A549 (cell line): ENCODE data around the gene PADI6. TPM values are rescaled to one million over a fixed set of nuclear protein-coding genes. Genes with fewer than 3 reads are reported as not detected.

Experiments
- ATAC-seq, 2 experiments: fragments of 200-7000 bp in 1 of 2; fragments of >200 bp in 1 of 2; cut with Nextera tagmentation in 1 of 2; cut with Tn5 transposase in 1 of 2; 3 replicates each; pipeline versions ENCODE4 v1.8.0 to v1.9.1; 2018 to 2020; ENCODE audit warnings: mild to moderate bottlenecking in 1 of 2, moderate library complexity in 1 of 2
- CTCF ChIA-PET: fragments of 300-600 bp; sonication (Branson Sonifier 250); formaldehyde crosslinking; extraction: SDS; loops from one replicate; lab custom pipeline; 2021; ENCODE audit warnings: antibody characterized with exemption, inconsistent platforms; lab: Yijun Ruan, JAX
- POLR2A ChIA-PET: fragments of 350-600 bp; formaldehyde crosslinking; extraction: SDS; loops from one replicate; lab custom pipeline; 2021; ENCODE audit warnings: antibody characterized with exemption, inconsistent platforms; lab: Yijun Ruan, JAX
- DNase-seq, 2 experiments: peaks; one replicate each; pipeline versions ENCODE4 v3.0.0 to v3.0.0-alpha.2; 2011 to 2016; ENCODE audit warnings: low read depth in 1 of 2, low spot score in 1 of 2
- FAIRE-seq: peaks from 2 replicates; lab custom pipeline; 2011; peaks lifted over from hg19 to GRCh38; lab: Jason Lieb, UNC
- H3K27ac ChIP-seq, 2 experiments: fragments of >200 bp; sonication (Bioruptor Twin); formaldehyde crosslinking; 3 replicates each; pipeline ENCODE4 v1.5.1; 2016 to 2017
- H3K4me1 ChIP-seq: fragments of >200 bp; sonication (Bioruptor Twin); formaldehyde crosslinking; 3 replicates; pipeline ENCODE4 v1.6.1; 2016
- H3K4me2 ChIP-seq: fragments of >200 bp; sonication (Bioruptor Twin); formaldehyde crosslinking; 3 replicates; pipeline ENCODE4 v1.6.1; 2016
- H3K4me3 ChIP-seq: fragments of >200 bp; sonication (Bioruptor Twin); formaldehyde crosslinking; 3 replicates; pipeline ENCODE4 v1.5.1; 2016
- H3K9me3 ChIP-seq: fragments of >200 bp; sonication (Bioruptor Twin); formaldehyde crosslinking; 3 replicates; pipeline ENCODE4 v1.6.1; 2016
- BHLHE40 ChIP-seq: IDR thresholded peaks from 2 replicates; pipeline ENCODE4 v1.6.1; 2012; ENCODE audit warnings: low read depth, low read length, inconsistent platforms
- CBX2 ChIP-seq: fragments of 200-600 bp; sonication (generic); IDR thresholded peaks from 2 replicates; pipeline ENCODE4 v1.6.1; 2016; ENCODE audit warnings: low read depth, mild to moderate bottlenecking, borderline replicate concordance
- CBX8 ChIP-seq: fragments of 200-600 bp; sonication (generic); IDR thresholded peaks from 2 replicates; pipeline ENCODE4 v1.6.1; 2016
- CHD2 ChIP-seq: fragments of 150-350 bp; IDR thresholded peaks from 2 replicates; pipeline ENCODE4 v1.6.1; 2014; ENCODE audit warnings: low read length; ENCODE audit not compliant: partially characterized antibody
- CHD4 ChIP-seq: fragments of 200-600 bp; sonication (generic); IDR thresholded peaks from 2 replicates; pipeline ENCODE4 v1.6.1; 2016; ENCODE audit warnings: antibody characterized with exemption, mild to moderate bottlenecking, borderline replicate concordance
- E2F6 ChIP-seq: IDR thresholded peaks from 2 replicates; pipeline ENCODE4 v1.6.1; 2012; ENCODE audit warnings: low read depth, borderline replicate concordance
- EHF ChIP-seq: fragments of 250-450 bp; sonication (Bioruptor Pico); IDR thresholded peaks from 2 replicates; pipeline ENCODE4 v1.5.0; 2020; ENCODE audit warnings: mild to moderate bottlenecking
- EHMT2 ChIP-seq: fragments of 200-600 bp; sonication (generic); IDR thresholded peaks from 2 replicates; pipeline ENCODE4 v1.6.1; 2016; ENCODE audit warnings: antibody characterized with exemption, low read depth, mild to moderate bottlenecking, moderate library complexity
- FOSB ChIP-seq: fragments of 250-450 bp; sonication (Bioruptor Pico); IDR thresholded peaks from 2 replicates; pipeline ENCODE4 v1.5.0; 2020; ENCODE audit warnings: mild to moderate bottlenecking, moderate library complexity
- FOXS1 ChIP-seq: fragments of 250-450 bp; sonication (Bioruptor Pico); IDR thresholded peaks from 2 replicates; pipeline ENCODE4 v1.5.0; 2020; ENCODE audit warnings: mild to moderate bottlenecking, moderate library complexity
- GATA3 ChIP-seq: IDR thresholded peaks from 2 replicates; pipeline ENCODE4 v1.6.1; 2012; ENCODE audit warnings: borderline replicate concordance
- HDAC2 ChIP-seq: fragments of 200-600 bp; sonication (generic); IDR thresholded peaks from 2 replicates; pipeline ENCODE4 v1.6.1; 2016
- HOXB5 ChIP-seq: fragments of 250-450 bp; sonication (Bioruptor Pico); IDR thresholded peaks from 2 replicates; pipeline ENCODE4 v1.5.0; 2020; ENCODE audit warnings: mild to moderate bottlenecking, moderate library complexity
- JUN ChIP-seq, 2 experiments: fragments of >200 bp; sonication (Bioruptor Twin); formaldehyde crosslinking; IDR thresholded peaks; 2 replicates in 1 of 2; 3 replicates in 1 of 2; pipeline ENCODE4 v1.6.1; 2016 to 2017
- JUNB ChIP-seq: fragments of >200 bp; sonication (Bioruptor Twin); formaldehyde crosslinking; IDR thresholded peaks from 2 replicates; pipeline ENCODE4 v1.6.1; 2016
- KDM1A ChIP-seq: fragments of 200-600 bp; sonication (generic); IDR thresholded peaks from 2 replicates; pipeline ENCODE4 v1.6.1; 2016; ENCODE audit warnings: low read depth, mild to moderate bottlenecking
- KDM5A ChIP-seq: fragments of 200-600 bp; sonication (generic); IDR thresholded peaks from 2 replicates; pipeline ENCODE4 v1.6.1; 2016; ENCODE audit warnings: antibody characterized with exemption, mild to moderate bottlenecking
- MAFK ChIP-seq: fragments of 450-650 bp; IDR thresholded peaks from 2 replicates; pipeline ENCODE4 v1.6.1; 2014; ENCODE audit not compliant: partially characterized antibody
- MAX ChIP-seq: IDR thresholded peaks from 2 replicates; pipeline ENCODE4 v1.6.1; 2012
- MAZ ChIP-seq: fragments of 150-350 bp; IDR thresholded peaks from 2 replicates; pipeline ENCODE4 v1.6.1; 2014; ENCODE audit warnings: antibody characterized with exemption, low read depth, low read length, borderline replicate concordance
- NPAS2 ChIP-seq: fragments of 250-450 bp; sonication (Bioruptor Pico); IDR thresholded peaks from 2 replicates; pipeline ENCODE4 v1.8.0; 2022; ENCODE audit warnings: mild to moderate bottlenecking, moderate library complexity, borderline replicate concordance
- NR3C1 ChIP-seq: fragments of >200 bp; sonication (Bioruptor Twin); formaldehyde crosslinking; IDR thresholded peaks from 3 replicates; pipeline ENCODE4 v1.6.1; 2017
- PBX3 ChIP-seq: IDR thresholded peaks from 2 replicates; pipeline ENCODE4 v1.6.1; 2012
- RARB ChIP-seq: fragments of 250-450 bp; sonication (Bioruptor Pico); IDR thresholded peaks from 2 replicates; pipeline ENCODE4 v1.8.0; 2021; ENCODE audit warnings: mild to moderate bottlenecking, moderate library complexity
- RNF2 ChIP-seq: fragments of 200-600 bp; sonication (generic); IDR thresholded peaks from 2 replicates; pipeline ENCODE4 v1.6.1; 2016; ENCODE audit warnings: low read depth, mild to moderate bottlenecking, antibody characterized with exemption, moderate library complexity, borderline replicate concordance
- SMC3 ChIP-seq: fragments of >200 bp; sonication (Bioruptor Twin); formaldehyde crosslinking; IDR thresholded peaks from 3 replicates; pipeline ENCODE4 v1.6.1; 2018; ENCODE audit warnings: inconsistent platforms
- USF2 ChIP-seq: fragments of 450-650 bp; IDR thresholded peaks from 2 replicates; pipeline ENCODE4 v1.6.1; 2014; ENCODE audit warnings: antibody characterized with exemption
- ZSCAN20 ChIP-seq: fragments of 250-450 bp; sonication (Bioruptor Pico); IDR thresholded peaks from 2 replicates; pipeline ENCODE4 v1.8.0; 2022; ENCODE audit warnings: mild to moderate bottlenecking, moderate library complexity
- WGBS: methylation state at CpG from one replicate; pipeline ENCODE4 v1.1.6; 2017; ENCODE audit errors: missing lambda C conversion rate; 5-methylcytosine and 5-hydroxymethylcytosine counted together
- polyA plus RNA-seq, 4 experiments: library from polyadenylated mRNA; depleted of rRNA in 3 of 4; stranded (reverse); fragments of >200 nt; fragmentation: RNase III in 1 of 4; extraction: RNeasy Plus Mini Kit Qiagen cat#74134 plus additional on column Dnase treatment in 1 of 4; gene quantifications; 2 replicates in 3 of 4; 3 replicates in 1 of 4; pipeline ENCODE4 v1.2.3, GENCODE V29; 2011 to 2017
- TF ChIP-seq, protein P1 (sequence below): fragments of >200 bp; sonication (Bioruptor Twin); formaldehyde crosslinking; IDR thresholded peaks from 2 replicates; pipeline ENCODE4 v1.6.1; 2016
- TF ChIP-seq, protein P2 (sequence below): fragments of >200 bp; sonication (Bioruptor Twin); formaldehyde crosslinking; IDR thresholded peaks from 3 replicates; pipeline ENCODE4 v1.5.1; 2016
- TF ChIP-seq, protein P3 (sequence below): fragments of 200-600 bp; sonication (generic); IDR thresholded peaks from 2 replicates; pipeline ENCODE4 v1.6.1; 2016; ENCODE audit warnings: antibody characterized with exemption, mild to moderate bottlenecking, moderate library complexity

Gene PADI6
- polyA plus RNA-seq, 2 of the 4 experiments (the other 2 are of a cell fraction) = not detected

DNA sequence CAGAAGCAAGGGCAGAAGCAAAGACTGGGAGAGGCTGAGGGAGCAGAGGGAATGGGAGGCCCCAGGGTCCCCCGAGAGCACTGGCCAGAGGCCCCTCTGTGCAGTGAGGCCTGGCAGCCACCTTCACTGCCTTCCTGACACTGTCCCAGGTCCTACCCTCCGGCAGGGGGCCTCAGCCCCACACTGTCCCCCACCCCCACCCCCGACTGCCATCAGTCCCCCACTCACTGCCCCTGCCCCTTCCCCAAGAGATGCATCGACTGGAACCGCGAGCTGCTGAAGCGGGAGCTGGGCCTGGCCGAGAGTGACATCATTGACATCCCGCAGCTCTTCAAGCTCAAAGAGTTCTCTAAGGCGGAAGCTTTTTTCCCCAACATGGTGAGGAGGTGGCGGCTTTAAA is 13.0 kb upstream of the PADI6 start:
- FAIRE-seq (no peak), ATAC-seq (peak in 1 of 2 experiments; percentile 41; a peak in 1 of 6 replicates), DNase-seq (no peak)
- 86% methylated on average over 1 of the region's 11 CpGs for WGBS
- POLR2A ChIA-PET = no interaction called here
- Histone ChIP-seq H3K27ac (no peak overlapping the region), H3K4me3 (no peak overlapping the region), H3K4me1 (no peaks in the 10 kb centered on the region), H3K4me2 (no peak overlapping the region)
- CTCF ChIA-PET = no interaction called here
- TF ChIP-seq JUN (IDR thresholded peaks at IDR 0.05) = no peak
- TF ChIP-seq FOXS1 = no peak
- no peak for TF ChIP-seq CHD2
- no peak for TF ChIP-seq FOSB (CRISPR knock-in tag)
- no peak for TF ChIP-seq MAFK
- TF ChIP-seq, protein P1, sequence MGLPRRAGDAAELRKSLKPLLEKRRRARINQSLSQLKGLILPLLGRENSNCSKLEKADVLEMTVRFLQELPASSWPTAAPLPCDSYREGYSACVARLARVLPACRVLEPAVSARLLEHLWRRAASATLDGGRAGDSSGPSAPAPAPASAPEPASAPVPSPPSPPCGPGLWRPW = no peak
- no peak for TF ChIP-seq RNF2
- no peak for TF ChIP-seq GATA3
- no peak for TF ChIP-seq PBX3
- no peak for TF ChIP-seq EHF
- TF ChIP-seq NPAS2 (CRISPR knock-in tag) = no peak
- TF ChIP-seq RARB (CRISPR knock-in tag) = no peak
- no peak for TF ChIP-seq NR3C1
- TF ChIP-seq CBX8 = no peak
- no peak for TF ChIP-seq CHD4
- TF ChIP-seq BHLHE40 = no peak
- TF ChIP-seq USF2 = no peak
- TF ChIP-seq, protein P2, sequence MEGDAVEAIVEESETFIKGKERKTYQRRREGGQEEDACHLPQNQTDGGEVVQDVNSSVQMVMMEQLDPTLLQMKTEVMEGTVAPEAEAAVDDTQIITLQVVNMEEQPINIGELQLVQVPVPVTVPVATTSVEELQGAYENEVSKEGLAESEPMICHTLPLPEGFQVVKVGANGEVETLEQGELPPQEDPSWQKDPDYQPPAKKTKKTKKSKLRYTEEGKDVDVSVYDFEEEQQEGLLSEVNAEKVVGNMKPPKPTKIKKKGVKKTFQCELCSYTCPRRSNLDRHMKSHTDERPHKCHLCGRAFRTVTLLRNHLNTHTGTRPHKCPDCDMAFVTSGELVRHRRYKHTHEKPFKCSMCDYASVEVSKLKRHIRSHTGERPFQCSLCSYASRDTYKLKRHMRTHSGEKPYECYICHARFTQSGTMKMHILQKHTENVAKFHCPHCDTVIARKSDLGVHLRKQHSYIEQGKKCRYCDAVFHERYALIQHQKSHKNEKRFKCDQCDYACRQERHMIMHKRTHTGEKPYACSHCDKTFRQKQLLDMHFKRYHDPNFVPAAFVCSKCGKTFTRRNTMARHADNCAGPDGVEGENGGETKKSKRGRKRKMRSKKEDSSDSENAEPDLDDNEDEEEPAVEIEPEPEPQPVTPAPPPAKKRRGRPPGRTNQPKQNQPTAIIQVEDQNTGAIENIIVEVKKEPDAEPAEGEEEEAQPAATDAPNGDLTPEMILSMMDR = no peak
- no peak for TF ChIP-seq MAZ
- TF ChIP-seq HDAC2 = no peak
- TF ChIP-seq, all 56 proteins: peak for 0
- no peaks in the 10 kb centered on the region; the same call in 2 of the 3 replicates for H3K9me3 ChIP-seq

GRCh38 chr1:17359808-17360207 is 12.2 kb upstream of the PADI6 start:
- Histone ChIP-seq H3K4me3 (no peak overlapping the region), H3K4me1 (no peaks in the 10 kb centered on the region), H3K9me3 (no peaks in the 10 kb centered on the region; the same call in 2 of the 3 replicates), H3K27ac (no peak overlapping the region), H3K4me2 (no peak overlapping the region)
- FAIRE-seq (no peak), ATAC-seq (no peak), DNase-seq (no peak)
- WGBS = 77% methylated on average over 9 of the region's 9 CpGs
- ChIA-PET POLR2A (no interaction called here), CTCF (no interaction called here)
- TF ChIP-seq E2F6 (no peak), NR3C1 (no peak), JUNB (no peak), FOSB (CRISPR knock-in tag) (no peak), EHMT2 (no peak), HOXB5 (CRISPR knock-in tag) (no peak), MAX (no peak), RARB (CRISPR knock-in tag) (no peak), KDM1A (no peak), SMC3 (no peak), ZSCAN20 (no peak), CBX2 (no peak), KDM5A (no peak), CHD2 (no peak), CBX8 (no peak)
- TF ChIP-seq, protein P3, sequence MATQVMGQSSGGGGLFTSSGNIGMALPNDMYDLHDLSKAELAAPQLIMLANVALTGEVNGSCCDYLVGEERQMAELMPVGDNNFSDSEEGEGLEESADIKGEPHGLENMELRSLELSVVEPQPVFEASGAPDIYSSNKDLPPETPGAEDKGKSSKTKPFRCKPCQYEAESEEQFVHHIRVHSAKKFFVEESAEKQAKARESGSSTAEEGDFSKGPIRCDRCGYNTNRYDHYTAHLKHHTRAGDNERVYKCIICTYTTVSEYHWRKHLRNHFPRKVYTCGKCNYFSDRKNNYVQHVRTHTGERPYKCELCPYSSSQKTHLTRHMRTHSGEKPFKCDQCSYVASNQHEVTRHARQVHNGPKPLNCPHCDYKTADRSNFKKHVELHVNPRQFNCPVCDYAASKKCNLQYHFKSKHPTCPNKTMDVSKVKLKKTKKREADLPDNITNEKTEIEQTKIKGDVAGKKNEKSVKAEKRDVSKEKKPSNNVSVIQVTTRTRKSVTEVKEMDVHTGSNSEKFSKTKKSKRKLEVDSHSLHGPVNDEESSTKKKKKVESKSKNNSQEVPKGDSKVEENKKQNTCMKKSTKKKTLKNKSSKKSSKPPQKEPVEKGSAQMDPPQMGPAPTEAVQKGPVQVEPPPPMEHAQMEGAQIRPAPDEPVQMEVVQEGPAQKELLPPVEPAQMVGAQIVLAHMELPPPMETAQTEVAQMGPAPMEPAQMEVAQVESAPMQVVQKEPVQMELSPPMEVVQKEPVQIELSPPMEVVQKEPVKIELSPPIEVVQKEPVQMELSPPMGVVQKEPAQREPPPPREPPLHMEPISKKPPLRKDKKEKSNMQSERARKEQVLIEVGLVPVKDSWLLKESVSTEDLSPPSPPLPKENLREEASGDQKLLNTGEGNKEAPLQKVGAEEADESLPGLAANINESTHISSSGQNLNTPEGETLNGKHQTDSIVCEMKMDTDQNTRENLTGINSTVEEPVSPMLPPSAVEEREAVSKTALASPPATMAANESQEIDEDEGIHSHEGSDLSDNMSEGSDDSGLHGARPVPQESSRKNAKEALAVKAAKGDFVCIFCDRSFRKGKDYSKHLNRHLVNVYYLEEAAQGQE = no peak
